Smooth muscle cell (in vitro differentiated cells): ENCODE measurements around the gene KIAA0232. TPM values are rescaled to one million over a fixed set of nuclear protein-coding genes. Genes with fewer than 3 reads are reported as not detected.
"Not testable (repeated sequence)": the region's sequence is repeated elsewhere in the genome, so short reads cannot be mapped to it uniquely, and the experiment has no call there.

Experiments used
- DNase-seq: peaks from one replicate; lab custom pipeline; 2025; ENCODE audit not compliant: unreplicated experiment; lab: John Stamatoyannopoulos, UW
- H2AFZ ChIP-seq: fragments of 200-600 bp; sonication (generic); 2 replicates; pipeline ENCODE4 v1.6.0; 2016; ENCODE audit warnings: antibody characterized with exemption, low read depth, mild to moderate bottlenecking
- H3F3A ChIP-seq: fragments of 200-600 bp; sonication (generic); 2 replicates; pipeline ENCODE4 v1.6.0; 2017; ENCODE audit warnings: antibody characterized with exemption, low read depth
- H3K27ac ChIP-seq: fragments of 200-600 bp; sonication (generic); 2 replicates; pipeline ENCODE4 v1.5.1; 2016; ENCODE audit warnings: low read depth, mild to moderate bottlenecking
- H3K27me3 ChIP-seq: fragments of 200-600 bp; sonication (generic); 2 replicates; pipeline ENCODE4 v1.6.1; 2016; ENCODE audit warnings: low read depth, mild to moderate bottlenecking
- H3K36me3 ChIP-seq: fragments of 200-600 bp; sonication (generic); 2 replicates; pipeline ENCODE4 v1.5.1; 2016; ENCODE audit warnings: low read depth
- H3K4me1 ChIP-seq: fragments of 200-600 bp; sonication (generic); 2 replicates; pipeline ENCODE4 v1.5.1; 2016; ENCODE audit warnings: low read depth
- H3K4me2 ChIP-seq: fragments of 200-600 bp; sonication (generic); 2 replicates; pipeline ENCODE4 v1.6.0; 2016; ENCODE audit warnings: mild to moderate bottlenecking
- H3K4me3 ChIP-seq: fragments of 200-600 bp; sonication (generic); 2 replicates; pipeline ENCODE4 v1.5.1; 2016; ENCODE audit warnings: mild to moderate bottlenecking
- H3K79me2 ChIP-seq: fragments of 200-600 bp; sonication (generic); 2 replicates; pipeline ENCODE4 v1.6.0; 2016; ENCODE audit warnings: low read depth, mild to moderate bottlenecking
- H3K9ac ChIP-seq: fragments of 200-600 bp; sonication (generic); 2 replicates; pipeline ENCODE4 v1.6.0; 2016; ENCODE audit warnings: low read depth
- H3K9me3 ChIP-seq: fragments of 200-600 bp; sonication (generic); replicated peaks from 2 replicates; pipeline ENCODE4 v1.5.1; 2016; ENCODE audit warnings: low read depth
- H4K20me1 ChIP-seq: fragments of 200-600 bp; sonication (generic); 2 replicates; pipeline ENCODE4 v1.6.0; 2016; ENCODE audit warnings: low read depth
- WGBS: methylation state at CpG from one replicate; pipeline ENCODE4 v1.1.7; 2016; ENCODE audit warnings: low lambda C conversion rate; 5-methylcytosine and 5-hydroxymethylcytosine counted together
- polyA plus RNA-seq: library from polyadenylated mRNA; unstranded; fragments of >200 nt; fragmentation: Nextera tagmentation; extraction: Ambion mirVana; gene quantifications from 2 replicates; pipeline ENCODE4 v1.2.1, GENCODE V29; 2016
- total RNA-seq: library from RNA; depleted of rRNA; stranded (reverse); fragments of >200 nt; gene quantifications from 2 replicates; pipeline ENCODE4 v1.2.3, GENCODE V29; 2014
- TF ChIP-seq, protein P1 (sequence below): fragments of 200-600 bp; sonication (generic); IDR thresholded peaks from 2 replicates; pipeline ENCODE4 v1.5.1; 2017; ENCODE audit warnings: borderline replicate concordance, mild to moderate bottlenecking, antibody characterized with exemption; ENCODE audit not compliant: insufficient read depth, poor library complexity, severe bottlenecking

KIAA0232 gene
- total and polyA plus RNA-seq, 2 experiments from 2014 or later: 8.4 to 16.6 TPM

GRCh38 chr4:6794189-6794588 lies 11.7 kb downstream of the KIAA0232 start:
- no peak overlapping the region for H2AFZ ChIP-seq
- H3K79me2 ChIP-seq: peaks cover 99% of the 10 kb centered on the region
- no peaks in the 10 kb centered on the region for H3F3A ChIP-seq
- H3K9me3 ChIP-seq: no peaks in the 10 kb centered on the region
- H3K27ac ChIP-seq: no peak overlapping the region
- WGBS: 94% methylated on average over 4 of the region's 4 CpGs
- H3K4me1 ChIP-seq: no peaks in the 10 kb centered on the region
- no peaks in the 10 kb centered on the region for H3K36me3 ChIP-seq
- H3K4me3 ChIP-seq: no peak overlapping the region
- H3K27me3 ChIP-seq: no peaks in the 10 kb centered on the region
- H4K20me1 ChIP-seq: peaks cover 98% of the 10 kb centered on the region
- H3K9ac ChIP-seq: no peak overlapping the region
- DNase-seq: no peak
- H3K4me2 ChIP-seq: no peak overlapping the region
- TF ChIP-seq, protein P1, sequence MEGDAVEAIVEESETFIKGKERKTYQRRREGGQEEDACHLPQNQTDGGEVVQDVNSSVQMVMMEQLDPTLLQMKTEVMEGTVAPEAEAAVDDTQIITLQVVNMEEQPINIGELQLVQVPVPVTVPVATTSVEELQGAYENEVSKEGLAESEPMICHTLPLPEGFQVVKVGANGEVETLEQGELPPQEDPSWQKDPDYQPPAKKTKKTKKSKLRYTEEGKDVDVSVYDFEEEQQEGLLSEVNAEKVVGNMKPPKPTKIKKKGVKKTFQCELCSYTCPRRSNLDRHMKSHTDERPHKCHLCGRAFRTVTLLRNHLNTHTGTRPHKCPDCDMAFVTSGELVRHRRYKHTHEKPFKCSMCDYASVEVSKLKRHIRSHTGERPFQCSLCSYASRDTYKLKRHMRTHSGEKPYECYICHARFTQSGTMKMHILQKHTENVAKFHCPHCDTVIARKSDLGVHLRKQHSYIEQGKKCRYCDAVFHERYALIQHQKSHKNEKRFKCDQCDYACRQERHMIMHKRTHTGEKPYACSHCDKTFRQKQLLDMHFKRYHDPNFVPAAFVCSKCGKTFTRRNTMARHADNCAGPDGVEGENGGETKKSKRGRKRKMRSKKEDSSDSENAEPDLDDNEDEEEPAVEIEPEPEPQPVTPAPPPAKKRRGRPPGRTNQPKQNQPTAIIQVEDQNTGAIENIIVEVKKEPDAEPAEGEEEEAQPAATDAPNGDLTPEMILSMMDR: no peak

GRCh38 chr4:6795821-6796220 lies 13.3 kb downstream of the KIAA0232 start:
- Histone ChIP-seq H3K79me2 (peaks cover 98% of the 10 kb centered on the region), H3F3A (no peaks in the 10 kb centered on the region), H3K9ac (no peak overlapping the region), H4K20me1 (peaks cover 96% of the 10 kb centered on the region), H3K4me2 (no peak overlapping the region), H3K9me3 (no peaks in the 10 kb centered on the region), H3K27ac (no peak overlapping the region), H3K36me3 (no peaks in the 10 kb centered on the region), H3K4me3 (no peak overlapping the region), H2AFZ (no peak overlapping the region), H3K27me3 (no peaks in the 10 kb centered on the region), H3K4me1 (no peaks in the 10 kb centered on the region)
- DNase-seq: no peak
- 97% methylated on average over 8 of the region's 8 CpGs for WGBS
- TF ChIP-seq, protein P1: no peak

DNA sequence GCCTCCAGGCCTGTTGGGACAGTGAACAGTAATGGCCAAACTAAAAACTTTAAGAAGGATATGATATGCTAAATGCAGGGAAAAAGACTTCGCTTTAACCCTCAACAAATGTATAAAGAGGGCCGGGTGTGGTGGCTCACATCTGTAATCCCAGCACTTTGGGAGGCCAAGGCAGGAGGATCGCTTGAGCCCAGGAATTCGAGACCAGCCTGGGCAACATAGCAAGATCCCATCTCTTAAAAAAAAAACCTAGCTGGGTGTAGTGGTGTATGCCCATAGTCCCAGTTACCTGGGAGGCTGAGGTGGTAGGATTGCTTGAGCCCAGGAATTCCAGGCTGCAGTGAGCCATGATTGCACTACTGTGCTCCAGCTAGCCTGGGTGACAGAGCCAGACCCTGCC lies 14.8 kb downstream of the KIAA0232 start:
- H3K27me3 ChIP-seq, H3K4me3 ChIP-seq, H3K9ac ChIP-seq, DNase-seq, H3K4me1 ChIP-seq, H3F3A ChIP-seq, H2AFZ ChIP-seq, H3K4me2 ChIP-seq, H3K9me3 ChIP-seq, H3K36me3 ChIP-seq: not testable (repeated sequence)
- Histone ChIP-seq H3K27ac (peak overlapping the region; percentile 28), H3K79me2 (peaks cover 98% of the 10 kb centered on the region), H4K20me1 (peaks cover 96% of the 10 kb centered on the region)
- WGBS: 96% methylated on average over 4 of the region's 4 CpGs

DNA sequence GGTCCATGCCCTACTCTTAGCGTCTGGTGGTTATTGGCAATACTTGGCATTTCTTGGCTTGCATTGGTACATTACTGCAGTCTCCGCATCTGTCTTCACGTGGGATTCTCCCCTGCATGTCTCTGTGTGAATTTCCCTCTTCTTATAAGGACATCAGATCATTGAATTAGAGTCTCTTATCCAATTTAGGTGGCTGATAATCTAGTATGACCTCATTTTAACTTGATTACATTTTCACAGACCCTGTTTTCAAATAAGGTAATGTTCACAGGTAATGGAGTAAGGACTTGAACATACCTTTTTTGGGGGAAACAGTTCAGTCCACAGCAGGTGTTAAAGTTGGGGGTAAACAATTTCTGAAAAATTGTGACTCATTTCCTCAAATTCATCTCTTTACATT lies 16.6 kb downstream of the KIAA0232 start:
- Histone ChIP-seq H3K4me3 (no peak overlapping the region), H2AFZ (no peak overlapping the region), H3K9ac (no peak overlapping the region), H3K27me3 (no peaks in the 10 kb centered on the region), H3K36me3 (no peaks in the 10 kb centered on the region), H3K27ac (no peak overlapping the region), H3K79me2 (peaks cover 98% of the 10 kb centered on the region), H4K20me1 (peaks cover 96% of the 10 kb centered on the region), H3K4me1 (no peaks in the 10 kb centered on the region), H3K9me3 (no peaks in the 10 kb centered on the region), H3F3A (no peaks in the 10 kb centered on the region), H3K4me2 (no peak overlapping the region)
- DNase-seq: no peak
- 98% methylated on average over 3 of the region's 3 CpGs for WGBS
- TF ChIP-seq, protein P1: no peak
